Thoracic aorta (tissue), 2 donors: ENCODE data around the gene COLEC11. TPM values are rescaled to one million over a fixed set of nuclear protein-coding genes. Genes with fewer than 3 reads are reported as not detected.

Source experiments
- ATAC-seq: fragments of 150-250 bp; one replicate; pipeline ENCODE4 v1.8.0; 2017; ENCODE audit warnings: low read depth; ENCODE audit not compliant: insufficient number of reproducible peaks, low FRiP score
- DNase-seq: peaks from one replicate; pipeline ENCODE4 v3.0.0-alpha.2; 2020; ENCODE audit warnings: low spot score
- H3K27ac ChIP-seq, 2 donors: fragments of 200-600 bp; sonication (generic); 1 replicate in 1 of 2; 2 replicates in 1 of 2; pipeline ENCODE4 v1.5.1; 2016; ENCODE audit warnings: mild to moderate bottlenecking in 2 of 2, moderate library complexity in 2 of 2
- H3K27me3 ChIP-seq: fragments of 200-600 bp; sonication (generic); replicated peaks from 2 replicates; pipeline ENCODE4 v1.6.0; 2016; ENCODE audit warnings: mild to moderate bottlenecking; ENCODE audit not compliant: insufficient read depth
- H3K36me3 ChIP-seq: fragments of 200-600 bp; sonication (generic); one replicate; pipeline ENCODE4 v1.5.1; 2016
- H3K4me1 ChIP-seq, 2 donors: fragments of 200-600 bp; sonication (generic); 1 replicate in 1 of 2; 2 replicates in 1 of 2; pipeline versions ENCODE4 v1.5.1 to v1.6.0; 2016; ENCODE audit warnings: low read depth in 2 of 2, mild to moderate bottlenecking in 1 of 2; ENCODE audit not compliant: control insufficient read depth in 1 of 2
- H3K4me3 ChIP-seq: fragments of 200-600 bp; sonication (generic); 2 replicates; pipeline ENCODE4 v1.5.1; 2016; ENCODE audit warnings: mild to moderate bottlenecking
- H3K9me3 ChIP-seq: fragments of 200-600 bp; sonication (generic); 2 replicates; pipeline ENCODE4 v1.5.1; 2016
- total RNA-seq, 2 donors: library from RNA; depleted of rRNA; stranded (reverse); fragments of >200 nt; gene quantifications; one replicate each; pipeline versions ENCODE4 v1.1.0 to v1.2.3, GENCODE V29; 2016
- TF ChIP-seq, protein P1 (sequence below): fragments of 200-600 bp; sonication (generic); IDR thresholded peaks from one replicate; pipeline ENCODE4 v1.5.1; 2019; ENCODE audit warnings: antibody characterized with exemption

The COLEC11 gene
- total RNA-seq, 2 donors from 2014 or later: 9.4 to 22.5 TPM

DNA sequence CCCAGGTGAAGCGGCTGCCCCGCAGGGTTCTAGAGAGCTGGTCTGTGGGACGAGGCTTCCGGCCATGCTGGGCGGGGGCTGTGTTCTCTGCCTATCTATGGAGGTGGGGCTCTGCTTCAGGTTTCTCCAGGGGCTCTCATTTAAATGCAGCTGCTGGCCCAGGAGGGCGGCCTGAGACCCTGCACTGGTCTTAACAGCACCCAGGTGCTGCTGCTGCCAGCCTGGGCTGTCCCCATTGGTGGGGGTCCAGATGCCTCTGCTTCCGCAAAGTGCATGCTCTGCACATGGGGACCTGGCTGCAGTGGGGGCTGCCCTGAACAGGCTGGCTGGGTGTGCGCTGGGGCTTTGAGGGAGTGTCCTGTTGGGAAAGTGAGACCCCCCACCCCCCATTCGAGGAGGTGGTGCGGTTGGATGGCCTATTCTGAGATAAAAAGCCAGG is 33.3 kb downstream of the COLEC11 start:
- H3K4me1 ChIP-seq: no peaks in the 10 kb centered on the region
- TF ChIP-seq, protein P1, sequence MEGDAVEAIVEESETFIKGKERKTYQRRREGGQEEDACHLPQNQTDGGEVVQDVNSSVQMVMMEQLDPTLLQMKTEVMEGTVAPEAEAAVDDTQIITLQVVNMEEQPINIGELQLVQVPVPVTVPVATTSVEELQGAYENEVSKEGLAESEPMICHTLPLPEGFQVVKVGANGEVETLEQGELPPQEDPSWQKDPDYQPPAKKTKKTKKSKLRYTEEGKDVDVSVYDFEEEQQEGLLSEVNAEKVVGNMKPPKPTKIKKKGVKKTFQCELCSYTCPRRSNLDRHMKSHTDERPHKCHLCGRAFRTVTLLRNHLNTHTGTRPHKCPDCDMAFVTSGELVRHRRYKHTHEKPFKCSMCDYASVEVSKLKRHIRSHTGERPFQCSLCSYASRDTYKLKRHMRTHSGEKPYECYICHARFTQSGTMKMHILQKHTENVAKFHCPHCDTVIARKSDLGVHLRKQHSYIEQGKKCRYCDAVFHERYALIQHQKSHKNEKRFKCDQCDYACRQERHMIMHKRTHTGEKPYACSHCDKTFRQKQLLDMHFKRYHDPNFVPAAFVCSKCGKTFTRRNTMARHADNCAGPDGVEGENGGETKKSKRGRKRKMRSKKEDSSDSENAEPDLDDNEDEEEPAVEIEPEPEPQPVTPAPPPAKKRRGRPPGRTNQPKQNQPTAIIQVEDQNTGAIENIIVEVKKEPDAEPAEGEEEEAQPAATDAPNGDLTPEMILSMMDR: no peak
- no peak for DNase-seq
- no peaks in the 10 kb centered on the region for H3K27me3 ChIP-seq
- no peaks in the 10 kb centered on the region for H3K36me3 ChIP-seq
- H3K4me3 ChIP-seq: no peak overlapping the region
- no peaks in the 10 kb centered on the region for H3K9me3 ChIP-seq
- H3K27ac ChIP-seq: no peak overlapping the region
- no peak for ATAC-seq

DNA sequence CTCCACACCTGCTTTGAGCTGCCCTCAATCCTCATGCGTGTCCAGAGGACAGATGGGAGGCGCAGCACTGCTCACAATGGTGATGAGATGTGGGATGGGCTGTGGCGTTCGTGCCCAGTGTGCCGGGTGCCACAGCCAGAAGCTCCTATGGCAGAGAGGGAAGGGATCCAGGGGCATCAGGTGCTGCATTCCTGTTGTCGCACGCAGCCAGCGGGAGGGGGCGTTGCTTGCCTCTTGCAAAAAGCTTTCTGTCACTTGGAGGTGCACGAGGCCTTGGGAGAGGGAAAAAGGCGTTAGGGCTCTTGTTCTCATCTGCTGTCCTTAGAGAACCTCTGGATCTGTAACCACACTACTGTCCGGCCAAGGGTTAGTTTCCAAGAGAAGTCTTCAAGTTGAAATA is 33.9 kb downstream of the COLEC11 start:
- Histone ChIP-seq H3K36me3 (no peaks in the 10 kb centered on the region), H3K4me1 (no peaks in the 10 kb centered on the region), H3K27me3 (no peaks in the 10 kb centered on the region), H3K9me3 (no peaks in the 10 kb centered on the region), H3K27ac (no peak overlapping the region), H3K4me3 (no peak overlapping the region)
- no peak for ATAC-seq
- no peak for DNase-seq
- TF ChIP-seq, protein P1: no peak

DNA sequence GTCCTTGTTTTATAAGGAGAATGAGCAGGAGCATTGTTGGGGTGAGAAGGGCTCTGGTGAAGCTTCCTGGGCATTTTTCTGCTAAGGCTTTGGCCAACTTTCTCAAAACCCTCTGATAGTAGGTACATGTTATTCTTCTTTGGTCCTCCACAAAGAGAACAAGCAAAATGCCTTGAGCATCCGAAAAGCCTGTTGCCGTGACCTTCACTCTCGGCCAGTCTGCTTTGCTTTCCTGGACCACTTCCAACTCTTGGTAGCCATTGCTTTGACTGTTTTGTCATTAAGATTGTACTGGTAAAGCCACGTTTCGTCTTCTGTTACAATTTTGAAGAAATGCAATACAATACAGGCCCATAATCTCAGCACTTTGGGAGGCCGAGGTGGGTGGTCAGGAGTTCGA is 35.7 kb downstream of the COLEC11 start:
- TF ChIP-seq, protein P1: no peak
- H3K4me3 ChIP-seq: no peak overlapping the region
- H3K4me1 ChIP-seq: no peaks in the 10 kb centered on the region
- H3K36me3 ChIP-seq: no peaks in the 10 kb centered on the region
- no peak overlapping the region for H3K27ac ChIP-seq
- H3K27me3 ChIP-seq: no peaks in the 10 kb centered on the region
- H3K9me3 ChIP-seq: no peaks in the 10 kb centered on the region
- no peak for DNase-seq
- no peak for ATAC-seq

DNA sequence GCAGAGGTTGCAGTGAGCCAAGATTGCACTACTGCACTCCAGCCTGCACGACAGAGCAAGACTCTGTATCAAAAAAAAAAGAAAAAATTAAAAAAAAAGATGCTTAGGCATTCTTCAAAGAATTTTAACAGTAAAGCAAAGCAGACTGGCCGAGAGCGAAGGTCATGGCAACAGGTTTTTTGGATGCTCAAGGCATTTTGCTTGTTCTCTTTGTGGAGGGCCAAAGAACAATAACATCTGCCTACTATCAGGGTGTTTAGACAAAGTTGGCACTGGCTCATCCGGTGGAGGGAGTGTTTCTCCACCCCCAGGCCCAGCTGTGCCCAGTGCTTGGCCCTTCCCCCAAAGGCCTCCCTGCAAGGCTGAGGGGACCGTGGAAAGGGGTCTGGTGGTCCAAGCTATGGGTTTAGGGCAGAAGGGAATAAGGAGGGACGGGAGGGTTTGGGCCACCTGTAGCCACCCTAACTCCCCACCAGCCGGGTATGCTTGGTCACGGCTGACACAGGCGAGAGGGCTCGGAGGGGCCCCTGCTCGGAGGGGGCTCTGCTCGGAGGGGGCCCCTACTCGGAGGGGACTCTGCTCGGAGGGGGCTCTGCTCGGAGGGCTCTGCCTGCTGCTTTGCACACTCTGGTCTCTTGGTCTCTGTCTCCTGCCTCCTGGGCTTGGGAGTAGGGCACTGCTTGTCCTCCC is 36.4 kb downstream of the COLEC11 start:
- H3K4me1 ChIP-seq: no peaks in the 10 kb centered on the region
- H3K9me3 ChIP-seq: no peaks in the 10 kb centered on the region
- no peaks in the 10 kb centered on the region for H3K36me3 ChIP-seq
- no peak overlapping the region for H3K27ac ChIP-seq
- DNase-seq (no peak), ATAC-seq (no peak)
- TF ChIP-seq, protein P1: no peak
- H3K27me3 ChIP-seq: no peaks in the 10 kb centered on the region
- H3K4me3 ChIP-seq: no peak overlapping the region

DNA sequence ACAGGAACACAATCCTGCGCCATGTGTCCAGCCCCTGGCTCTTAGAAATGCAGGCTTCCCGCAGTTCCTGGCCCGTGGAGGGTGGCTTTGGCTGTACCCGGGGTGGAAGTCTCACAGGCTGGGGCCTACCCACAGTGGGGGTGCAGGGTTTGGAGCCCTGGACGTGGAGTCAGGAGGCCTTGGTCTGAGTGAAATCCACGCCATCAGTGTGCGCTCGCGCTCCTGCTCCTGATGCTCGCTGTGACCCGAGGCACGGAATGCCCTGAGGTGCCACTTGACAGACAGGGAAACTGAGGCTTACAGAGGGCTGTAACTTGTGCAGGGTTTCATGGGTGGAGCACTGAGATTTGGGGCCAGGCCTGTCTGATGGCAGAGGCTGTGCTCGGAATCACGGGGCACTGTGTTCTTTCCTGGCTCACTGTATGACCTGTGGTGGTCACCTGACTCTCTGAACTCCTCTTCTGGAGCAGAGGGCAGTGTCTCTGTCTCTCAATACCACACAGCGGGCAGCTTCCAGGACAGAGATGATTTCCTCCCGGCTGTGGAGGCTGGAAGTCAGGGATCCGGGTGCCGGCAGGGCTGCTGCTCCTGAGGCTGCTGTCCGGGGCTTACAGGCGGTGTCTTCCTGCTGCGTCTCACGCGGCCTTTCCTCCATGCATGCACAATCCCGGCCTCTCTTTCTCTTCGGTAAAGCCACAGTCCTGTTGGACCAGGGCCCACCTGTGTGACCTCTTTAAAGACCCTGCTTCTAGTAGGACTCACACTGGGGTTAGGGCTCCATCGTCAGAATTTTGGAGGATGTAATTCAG is 37.1 kb downstream of the COLEC11 start:
- Histone ChIP-seq H3K27me3 (no peaks in the 10 kb centered on the region), H3K27ac (no peak overlapping the region), H3K36me3 (no peaks in the 10 kb centered on the region), H3K9me3 (no peaks in the 10 kb centered on the region), H3K4me3 (no peak overlapping the region), H3K4me1 (no peaks in the 10 kb centered on the region)
- ATAC-seq: no peak
- TF ChIP-seq, protein P1: no peak
- no peak for DNase-seq
